ENCODE measurements around the gene SORCS2. TPM values are rescaled to one million over a fixed set of nuclear protein-coding genes. Genes with fewer than 3 reads are reported as not detected.

Gene SORCS2
- total RNA-seq, 2 donors from 2014 or later: 1.0 to 4.4 TPM

DNA sequence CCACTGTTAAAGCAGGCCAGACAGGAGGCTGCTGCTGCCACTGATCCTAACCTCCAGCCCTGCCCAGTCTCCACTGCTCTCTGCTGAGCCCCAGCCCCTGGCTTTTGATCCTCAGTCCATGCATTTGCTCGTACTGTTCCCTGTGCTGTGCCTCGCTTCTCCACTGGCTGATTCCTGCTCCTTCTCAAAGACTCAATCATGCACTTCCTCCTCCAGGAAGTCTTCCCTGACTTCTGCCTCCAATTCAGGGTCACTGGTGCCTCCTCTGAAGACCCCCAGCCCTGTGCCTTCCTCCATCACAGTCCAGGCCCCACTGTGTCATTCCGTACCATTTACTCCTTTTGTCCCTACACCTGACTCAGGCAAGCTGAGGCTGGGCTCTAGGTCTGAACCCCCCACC, 473.0 kb downstream of the SORCS2 start:
- intact Hi-C loops (cut with DNase I): no loop called here
- TF ChIP-seq, protein P1, sequence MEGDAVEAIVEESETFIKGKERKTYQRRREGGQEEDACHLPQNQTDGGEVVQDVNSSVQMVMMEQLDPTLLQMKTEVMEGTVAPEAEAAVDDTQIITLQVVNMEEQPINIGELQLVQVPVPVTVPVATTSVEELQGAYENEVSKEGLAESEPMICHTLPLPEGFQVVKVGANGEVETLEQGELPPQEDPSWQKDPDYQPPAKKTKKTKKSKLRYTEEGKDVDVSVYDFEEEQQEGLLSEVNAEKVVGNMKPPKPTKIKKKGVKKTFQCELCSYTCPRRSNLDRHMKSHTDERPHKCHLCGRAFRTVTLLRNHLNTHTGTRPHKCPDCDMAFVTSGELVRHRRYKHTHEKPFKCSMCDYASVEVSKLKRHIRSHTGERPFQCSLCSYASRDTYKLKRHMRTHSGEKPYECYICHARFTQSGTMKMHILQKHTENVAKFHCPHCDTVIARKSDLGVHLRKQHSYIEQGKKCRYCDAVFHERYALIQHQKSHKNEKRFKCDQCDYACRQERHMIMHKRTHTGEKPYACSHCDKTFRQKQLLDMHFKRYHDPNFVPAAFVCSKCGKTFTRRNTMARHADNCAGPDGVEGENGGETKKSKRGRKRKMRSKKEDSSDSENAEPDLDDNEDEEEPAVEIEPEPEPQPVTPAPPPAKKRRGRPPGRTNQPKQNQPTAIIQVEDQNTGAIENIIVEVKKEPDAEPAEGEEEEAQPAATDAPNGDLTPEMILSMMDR (IDR thresholded peaks at IDR 0.05): no peak
- TF ChIP-seq POLR2A (IDR thresholded peaks at IDR 0.05) (no peak), POLR2AphosphoS5 (IDR thresholded peaks at IDR 0.05) (no peak)
- DNase-seq (ENCODE audit: low spot score): no peak
- H3K4me3 ChIP-seq: no peak overlapping the region
- no peak overlapping the region for H3K27ac ChIP-seq
- H3K36me3 ChIP-seq: no peaks in the 10 kb centered on the region
- no peaks in the 10 kb centered on the region for H3K4me1 ChIP-seq (replicated peaks)
- 98% methylated on average over 3 of the region's 3 CpGs for WGBS
- no peaks in the 10 kb centered on the region for H3K27me3 ChIP-seq (replicated peaks; ENCODE audit: insufficient read depth)
- no peaks in the 10 kb centered on the region for H3K9me3 ChIP-seq

GRCh38 chr4:7666011-7666410, 473.7 kb downstream of the SORCS2 start:
- Histone ChIP-seq H3K9me3 (no peaks in the 10 kb centered on the region), H3K4me1 (replicated peaks) (no peaks in the 10 kb centered on the region), H3K36me3 (no peaks in the 10 kb centered on the region), H3K4me3 (no peak overlapping the region), H3K27ac (no peak overlapping the region), H3K27me3 (replicated peaks; ENCODE audit: insufficient read depth) (no peaks in the 10 kb centered on the region)
- intact Hi-C loops (cut with DNase I): no loop called here
- WGBS: 94% methylated on average over 15 of the region's 15 CpGs
- DNase-seq (ENCODE audit: low spot score): no peak
- TF ChIP-seq POLR2A (IDR thresholded peaks at IDR 0.05): no peak
- TF ChIP-seq, protein P1 (IDR thresholded peaks at IDR 0.05): no peak
- no peak for TF ChIP-seq POLR2AphosphoS5 (IDR thresholded peaks at IDR 0.05)

DNA sequence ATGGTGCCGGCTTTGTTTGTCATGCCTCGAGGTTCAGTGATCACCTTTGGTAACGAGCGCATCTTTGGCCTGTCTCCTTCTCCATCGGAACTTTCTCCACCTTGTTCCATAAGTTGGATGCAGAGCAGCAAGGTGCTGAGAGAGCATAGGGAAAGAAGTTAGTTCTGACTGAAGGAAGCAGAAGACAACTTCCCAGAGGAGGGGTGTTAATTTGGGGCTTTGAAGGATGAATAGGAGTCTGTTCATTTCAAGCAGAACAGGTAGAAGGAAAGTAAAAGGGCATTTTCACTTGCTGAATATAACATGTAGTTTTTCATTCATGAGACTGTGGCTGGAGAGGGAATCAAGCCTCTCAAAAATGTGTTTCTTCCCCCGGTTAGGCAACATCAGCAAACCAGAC, 474.4 kb downstream of the SORCS2 start:
- no peaks in the 10 kb centered on the region for H3K4me1 ChIP-seq (replicated peaks)
- intact Hi-C loops (cut with DNase I): no loop called here
- H3K4me3 ChIP-seq: no peak overlapping the region
- no peaks in the 10 kb centered on the region for H3K36me3 ChIP-seq
- no peaks in the 10 kb centered on the region for H3K27me3 ChIP-seq (replicated peaks; ENCODE audit: insufficient read depth)
- TF ChIP-seq, protein P1 (IDR thresholded peaks at IDR 0.05): no peak
- TF ChIP-seq POLR2A (IDR thresholded peaks at IDR 0.05) (no peak), POLR2AphosphoS5 (IDR thresholded peaks at IDR 0.05) (no peak)
- no peak overlapping the region for H3K27ac ChIP-seq
- DNase-seq (ENCODE audit: low spot score): no peak
- H3K9me3 ChIP-seq: no peaks in the 10 kb centered on the region
- WGBS: 87% methylated on average over 6 of the region's 6 CpGs

DNA sequence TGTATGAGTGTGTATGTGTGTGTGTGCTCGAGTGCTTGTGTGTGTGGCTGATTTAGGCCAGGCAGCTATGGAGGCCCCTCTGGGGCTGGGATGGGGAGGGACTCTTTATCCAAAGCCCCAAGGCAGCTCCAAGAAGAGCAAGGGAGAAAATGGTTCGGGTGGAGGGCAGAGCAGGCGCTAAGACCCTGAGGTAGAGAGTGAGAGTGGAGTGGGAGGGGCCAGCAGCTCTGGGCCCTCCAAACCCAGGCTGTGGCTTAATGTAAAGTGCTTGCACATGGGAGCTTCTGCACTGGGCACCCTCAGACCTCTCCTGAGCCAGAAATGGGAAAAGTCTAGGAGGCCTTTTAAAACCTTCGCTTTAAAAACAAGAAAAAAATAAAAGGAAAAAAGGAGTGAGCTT, 475.9 kb downstream of the SORCS2 start:
- Histone ChIP-seq H3K27me3 (replicated peaks; ENCODE audit: insufficient read depth) (no peaks in the 10 kb centered on the region), H3K9me3 (no peaks in the 10 kb centered on the region), H3K4me3 (no peak overlapping the region), H3K36me3 (no peaks in the 10 kb centered on the region), H3K27ac (no peak overlapping the region), H3K4me1 (replicated peaks) (no peaks in the 10 kb centered on the region)
- no peak for DNase-seq (ENCODE audit: low spot score)
- 83% methylated on average over 4 of the region's 4 CpGs for WGBS
- TF ChIP-seq POLR2A (IDR thresholded peaks at IDR 0.05): no peak
- TF ChIP-seq, protein P1 (IDR thresholded peaks at IDR 0.05): no peak
- no peak for TF ChIP-seq POLR2AphosphoS5 (IDR thresholded peaks at IDR 0.05)
- intact Hi-C loops (cut with DNase I): no loop called here

DNA sequence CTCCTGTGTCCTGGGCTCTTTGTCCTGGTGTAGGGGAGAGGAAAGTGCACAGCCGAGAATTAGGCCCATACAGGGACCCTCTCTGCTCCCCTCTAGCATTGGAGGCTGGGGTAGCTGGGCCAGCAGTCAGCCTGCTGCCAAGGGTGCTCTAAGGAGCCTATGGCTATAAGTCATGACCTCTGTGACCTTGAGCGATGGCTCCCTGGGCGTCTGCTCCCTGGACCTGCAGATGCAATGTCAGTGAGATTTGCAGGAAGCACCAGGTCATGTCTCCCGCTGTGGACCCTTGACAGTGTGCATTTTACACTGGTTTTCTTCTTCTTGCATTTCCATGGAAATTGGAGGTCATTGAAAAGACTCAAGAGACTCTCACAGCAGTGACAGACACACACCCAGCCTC, 476.5 kb downstream of the SORCS2 start:
- no peak for DNase-seq (ENCODE audit: low spot score)
- no peaks in the 10 kb centered on the region for H3K9me3 ChIP-seq
- no peak overlapping the region for H3K27ac ChIP-seq
- TF ChIP-seq POLR2AphosphoS5 (IDR thresholded peaks at IDR 0.05): no peak
- TF ChIP-seq POLR2A (IDR thresholded peaks at IDR 0.05): no peak
- TF ChIP-seq, protein P1 (IDR thresholded peaks at IDR 0.05): no peak
- no peaks in the 10 kb centered on the region for H3K4me1 ChIP-seq (replicated peaks)
- 92% methylated on average over 4 of the region's 4 CpGs for WGBS
- no peaks in the 10 kb centered on the region for H3K36me3 ChIP-seq
- intact Hi-C loops (cut with DNase I): no loop called here
- H3K27me3 ChIP-seq (replicated peaks; ENCODE audit: insufficient read depth): no peaks in the 10 kb centered on the region
- H3K4me3 ChIP-seq: no peak overlapping the region

Measured in prostate gland (tissue), 2 donors.